HG02943 (cell line): ENCODE measurements around the gene GEMIN8.

Experiments used
- ATAC-seq: cut with Tn5 transposase; IDR thresholded peaks from one replicate; pipeline ENCODE4 v1.9.1; 2021; ENCODE audit warnings: mild to moderate bottlenecking, low read depth, moderate library complexity; ENCODE audit not compliant: unreplicated experiment

GEMIN8 gene, protein sequence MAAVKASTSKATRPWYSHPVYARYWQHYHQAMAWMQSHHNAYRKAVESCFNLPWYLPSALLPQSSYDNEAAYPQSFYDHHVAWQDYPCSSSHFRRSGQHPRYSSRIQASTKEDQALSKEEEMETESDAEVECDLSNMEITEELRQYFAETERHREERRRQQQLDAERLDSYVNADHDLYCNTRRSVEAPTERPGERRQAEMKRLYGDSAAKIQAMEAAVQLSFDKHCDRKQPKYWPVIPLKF

DNA sequence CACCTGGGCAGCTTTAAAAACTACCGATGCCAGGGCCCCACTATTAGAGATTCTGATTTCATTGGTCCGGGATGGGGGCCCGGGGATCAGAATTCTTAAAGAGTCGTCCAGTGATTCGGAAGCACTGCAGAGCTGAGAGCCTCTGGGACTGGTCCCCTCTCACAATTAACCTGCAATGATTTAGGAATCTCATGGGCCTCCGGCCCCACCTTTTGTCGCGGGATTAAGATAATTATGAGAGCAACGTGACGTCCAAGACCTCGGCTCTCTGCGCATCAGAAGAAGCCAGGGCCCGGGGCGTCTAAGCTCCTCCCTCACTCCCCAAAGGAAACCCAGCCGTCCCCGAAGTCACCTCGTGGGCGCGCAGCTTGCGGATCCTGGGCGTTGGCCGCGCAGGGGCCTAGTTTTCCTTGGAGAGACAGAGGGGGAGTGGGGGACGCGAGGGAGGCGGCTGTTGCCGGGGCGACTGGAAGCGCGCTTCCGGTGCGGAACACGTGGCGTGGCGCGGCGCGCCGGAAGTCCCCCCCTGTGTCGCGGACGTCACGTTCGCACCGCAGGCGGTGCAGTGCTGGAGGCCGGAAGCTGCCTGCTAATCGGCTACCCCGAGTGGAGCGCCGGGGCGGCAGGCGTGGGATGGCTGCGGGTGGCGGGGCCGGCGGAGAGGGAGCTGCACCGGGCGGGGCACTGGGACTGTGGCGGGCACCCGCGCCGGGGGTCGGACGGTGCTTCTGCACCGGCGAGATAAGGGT lies at the start of gene GEMIN8:
TSS of gene GEMIN8 (minus strand) at position 468 of the 749 bp plus-strand sequence. CDS start 8,414 bp downstream, outside the sequence.
- ATAC-seq = peak; percentile 94

DNA sequence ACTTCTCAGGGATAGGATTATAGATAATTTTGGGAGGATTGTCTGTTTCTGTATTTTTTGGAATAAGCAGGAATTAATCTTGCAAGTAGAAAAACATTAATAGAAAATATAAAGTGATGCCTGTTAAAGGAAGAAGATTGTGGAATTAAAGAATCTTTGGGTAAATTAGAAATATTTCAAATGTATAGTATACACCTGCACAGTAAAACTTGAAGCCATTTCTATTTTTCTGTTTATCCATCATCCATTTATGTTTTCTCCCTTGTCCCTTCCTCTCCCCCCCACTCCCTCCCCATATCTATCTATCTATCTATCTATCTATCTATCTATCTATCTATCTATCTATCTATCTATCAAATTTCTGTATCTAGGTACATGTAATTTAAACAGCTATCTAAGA lies 46.9 kb upstream of the GEMIN8 start:
- ATAC-seq = no peak

DNA sequence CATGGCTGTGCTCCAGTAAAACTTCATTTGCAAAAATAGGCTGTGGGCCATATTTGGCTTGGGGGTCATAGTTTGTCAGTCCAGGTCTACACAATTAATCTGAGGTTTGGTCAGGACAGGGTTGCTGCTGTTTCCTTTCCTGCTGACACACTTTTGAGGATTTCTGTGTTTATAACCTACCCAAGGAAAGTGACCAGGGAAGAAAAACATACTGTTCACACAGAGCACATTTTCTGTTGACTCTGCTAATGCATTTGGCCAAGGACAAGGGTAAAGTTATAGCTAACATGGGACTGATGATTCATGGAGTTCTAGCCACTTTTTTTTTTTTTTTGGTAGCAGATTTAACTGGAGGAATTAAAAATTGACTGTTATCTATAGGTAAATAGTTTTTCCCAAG lies 43.9 kb upstream of the GEMIN8 start:
- no peak for ATAC-seq

DNA sequence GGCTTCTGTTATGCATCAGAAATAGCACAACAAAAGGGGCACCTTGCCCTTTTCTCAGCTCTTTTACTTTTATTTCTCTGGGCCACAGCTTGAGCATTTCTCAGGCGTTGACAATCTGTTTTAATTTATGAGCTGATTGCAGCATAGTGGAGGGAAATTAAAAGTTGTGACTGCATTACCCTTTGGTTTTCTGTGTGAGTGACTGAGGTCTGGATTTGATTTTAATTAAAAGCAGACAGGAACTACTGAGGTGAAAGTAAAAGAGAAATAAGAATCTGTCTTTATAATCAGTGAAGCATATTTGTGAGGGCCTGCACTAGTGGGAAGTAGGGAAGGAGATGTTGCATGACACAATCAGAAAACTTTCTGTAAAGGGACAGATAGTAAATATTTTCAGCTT lies 43.4 kb upstream of the GEMIN8 start:
- no peak for ATAC-seq

DNA sequence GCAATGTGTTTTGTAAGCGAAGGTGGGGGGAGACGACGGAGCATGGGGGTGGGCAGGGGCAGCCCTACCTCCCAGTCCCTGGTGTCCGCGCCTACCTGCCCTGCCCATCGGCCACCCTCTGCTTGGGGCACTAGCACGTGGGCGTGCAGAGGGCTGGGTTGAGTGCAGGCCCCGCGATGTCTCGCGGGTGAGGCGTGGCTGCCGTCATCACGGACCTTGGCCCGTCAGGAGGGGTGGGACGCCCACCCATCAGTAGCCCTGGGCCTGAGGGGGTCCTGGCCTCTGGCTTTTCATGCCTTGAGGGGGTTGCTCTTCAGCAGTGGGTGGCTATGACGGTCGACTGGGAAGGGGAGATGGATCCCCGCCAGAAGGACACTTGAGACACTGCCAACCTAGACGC lies 36.1 kb upstream of the GEMIN8 start:
- ATAC-seq = no peak

DNA sequence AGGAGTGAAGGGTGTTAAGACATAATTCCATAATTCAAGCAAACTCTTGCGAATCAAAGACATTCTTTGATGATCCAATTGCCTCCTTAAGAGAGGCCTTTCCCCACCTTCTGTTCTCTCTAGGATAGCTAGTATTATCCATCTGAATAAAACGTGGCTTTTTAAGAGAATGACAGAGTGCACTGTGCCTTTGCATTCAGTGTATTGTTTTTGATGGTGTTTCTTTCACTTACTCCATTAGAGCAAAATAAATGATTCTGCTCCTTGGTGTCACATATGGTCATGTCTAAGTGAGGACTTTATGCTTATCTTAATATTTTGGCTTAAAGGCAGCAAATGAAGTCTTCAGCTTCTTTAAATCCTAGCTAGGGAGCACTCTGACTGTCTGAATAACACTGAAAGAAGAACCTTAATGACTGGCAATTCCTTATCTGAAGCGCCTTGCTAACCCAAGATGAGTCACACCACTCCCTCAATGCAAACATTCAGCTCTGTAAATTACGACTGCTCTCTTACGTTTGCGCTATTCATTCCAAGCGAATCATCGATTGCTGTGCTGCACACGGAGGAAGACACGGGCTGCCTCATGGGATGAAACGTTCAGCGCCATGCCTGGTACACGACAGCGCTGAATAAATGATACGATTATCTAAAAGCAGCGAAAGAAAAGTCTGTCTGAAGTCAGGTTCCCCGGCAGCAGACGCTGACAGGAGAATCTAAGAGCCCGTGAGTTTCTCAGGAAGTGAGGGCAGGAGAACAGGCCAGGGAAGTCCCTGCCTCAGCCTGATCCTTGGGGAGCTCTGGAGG lies 35.1 kb upstream of the GEMIN8 start:
- ATAC-seq = no peak

DNA sequence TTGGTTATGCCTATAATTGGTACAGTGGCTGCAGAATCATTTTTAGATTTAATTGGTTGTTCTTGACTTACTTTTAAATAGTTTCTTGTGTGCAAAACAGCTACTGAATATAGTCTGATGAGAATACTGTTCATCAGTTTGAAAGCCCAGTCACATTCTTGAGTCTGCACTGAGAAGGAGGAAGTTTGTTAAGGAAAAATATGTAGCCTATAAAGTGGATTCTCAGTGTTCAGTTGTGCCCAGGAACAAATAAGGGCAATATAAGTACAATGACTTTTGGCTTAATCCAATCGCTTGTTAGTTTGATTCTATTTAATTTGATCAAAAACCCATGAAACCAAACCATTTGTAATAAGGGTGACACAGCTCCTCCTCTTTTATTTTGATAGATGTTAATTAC lies 32.8 kb upstream of the GEMIN8 start:
- no peak for ATAC-seq

DNA sequence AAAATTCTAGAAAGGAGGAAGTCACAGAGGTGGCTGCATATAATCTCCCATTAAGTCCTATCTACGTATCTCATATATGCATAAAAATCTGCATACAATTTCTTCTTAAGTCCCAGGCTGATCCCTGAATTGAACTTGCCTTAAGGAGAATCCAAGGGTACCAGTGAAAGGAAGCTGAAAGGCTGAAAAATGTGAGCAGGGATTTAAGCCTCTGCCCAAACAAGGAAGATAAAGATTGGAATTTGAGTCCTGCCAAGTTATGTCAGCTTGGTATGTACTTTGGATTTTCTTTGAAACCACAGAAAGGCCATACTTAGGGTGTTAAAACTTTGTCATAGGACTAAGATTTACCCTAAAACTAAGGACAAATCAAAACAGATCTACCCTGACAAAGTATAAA lies 26.5 kb upstream of the GEMIN8 start:
- no peak for ATAC-seq

DNA sequence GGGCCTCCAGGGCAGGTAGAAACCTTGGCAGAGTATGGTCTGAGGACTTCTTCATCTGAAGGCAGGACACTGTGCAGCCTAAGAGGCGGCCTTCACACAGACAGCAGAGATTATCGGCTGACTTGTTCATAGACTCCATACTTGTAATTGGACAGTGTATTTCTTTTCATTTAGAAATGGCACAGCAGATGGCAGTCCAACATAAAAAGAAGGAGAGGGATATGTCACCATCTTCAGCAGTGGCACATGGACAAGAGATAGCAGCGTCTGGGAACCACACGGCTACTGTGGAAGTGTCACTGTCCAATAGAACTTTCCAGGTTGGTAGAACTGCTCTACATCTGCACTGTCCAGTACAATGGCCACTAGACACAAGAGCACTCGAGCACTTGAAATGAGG lies 21.7 kb upstream of the GEMIN8 start:
- ATAC-seq = no peak

DNA sequence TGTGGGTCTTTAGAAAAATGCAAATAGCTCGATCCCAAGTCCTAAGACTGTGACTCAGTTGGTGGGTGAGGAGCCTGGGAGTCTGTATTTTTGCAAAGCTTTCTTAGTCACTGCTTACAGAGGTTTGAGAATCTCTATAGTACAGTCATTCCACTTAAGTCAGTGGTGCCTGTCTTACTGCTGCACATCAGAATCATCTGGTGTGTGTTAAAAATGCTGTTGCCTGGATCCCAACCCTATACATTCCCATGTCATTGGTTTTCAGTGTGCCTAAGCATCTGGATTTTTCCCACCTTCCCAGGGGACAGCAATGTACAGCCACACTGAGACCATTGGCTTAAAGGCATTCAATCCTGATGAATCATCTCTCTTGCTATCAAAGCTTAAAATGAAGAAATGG lies 21.0 kb upstream of the GEMIN8 start:
- no peak for ATAC-seq

DNA sequence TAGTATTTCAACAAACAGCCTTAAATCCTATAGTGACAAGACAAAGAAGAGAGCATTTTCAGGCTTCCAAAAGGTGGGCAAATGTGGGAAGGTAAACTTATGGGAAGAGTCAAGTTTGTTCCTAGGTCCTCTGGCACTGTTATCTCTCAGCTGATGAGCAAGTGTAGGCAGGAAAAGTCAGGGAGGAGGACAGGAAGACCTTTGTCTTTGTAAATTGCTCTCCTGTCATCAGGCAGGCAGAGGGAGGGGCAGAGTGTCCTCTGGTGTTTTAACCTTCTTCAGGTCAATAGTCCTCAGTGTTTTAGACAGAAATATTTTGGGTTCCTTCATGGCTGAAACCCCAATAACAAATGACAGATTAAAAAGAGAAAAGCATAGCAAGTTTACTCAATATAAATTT lies 13.5 kb upstream of the GEMIN8 start:
- no peak for ATAC-seq

DNA sequence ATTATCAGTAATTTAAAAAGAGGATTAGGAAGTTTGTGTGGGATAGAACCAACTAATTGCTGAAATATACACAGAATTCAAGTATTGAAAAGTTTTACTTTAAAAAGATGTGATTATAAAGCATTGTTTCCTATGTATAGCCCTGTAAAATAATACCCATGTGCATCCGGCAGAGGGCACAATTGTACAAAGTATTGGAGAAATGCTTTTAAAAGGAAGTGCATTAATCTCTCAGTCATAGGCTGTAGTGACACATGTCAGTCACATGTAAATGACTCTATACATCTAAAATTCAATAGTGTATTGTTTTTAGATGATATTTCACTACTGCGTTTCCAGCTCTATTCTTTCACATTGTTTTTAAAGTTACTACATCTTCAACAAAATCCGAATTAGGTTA lies 9.7 kb upstream of the GEMIN8 start:
- ATAC-seq = no peak

DNA sequence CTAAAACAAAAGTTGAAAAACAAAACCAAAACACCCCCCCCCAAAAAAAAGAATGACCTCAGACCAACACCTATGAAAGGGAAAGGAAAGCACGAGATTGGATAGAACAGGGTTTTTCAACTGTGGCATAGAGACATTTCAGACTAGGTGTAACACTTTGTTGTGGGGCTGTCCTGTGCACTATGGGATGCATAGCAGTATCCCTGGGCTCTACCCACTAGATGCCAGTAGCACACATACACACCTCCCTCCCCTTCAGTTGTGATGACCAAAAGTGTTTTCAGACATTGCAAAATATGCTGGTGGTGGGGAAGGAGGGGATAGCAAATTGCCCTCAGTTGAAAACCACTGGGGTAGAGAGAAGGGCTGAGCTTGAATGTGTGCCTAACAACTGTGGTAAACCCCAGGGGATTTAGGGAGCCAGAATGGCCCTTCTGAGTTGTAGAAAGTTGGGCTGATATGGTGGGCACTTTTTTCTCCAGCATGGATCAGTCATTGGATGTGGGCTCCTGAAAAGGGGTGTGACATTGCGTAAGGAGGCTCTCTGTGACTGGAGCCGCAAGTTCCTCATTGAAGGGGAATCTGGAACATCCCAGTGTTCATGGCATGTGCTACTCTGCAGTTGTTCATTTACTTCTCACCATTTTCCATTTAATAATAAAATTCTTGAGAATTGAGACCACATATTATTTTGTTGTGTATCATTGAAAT lies 8.8 kb upstream of the GEMIN8 start:
- no peak for ATAC-seq

DNA sequence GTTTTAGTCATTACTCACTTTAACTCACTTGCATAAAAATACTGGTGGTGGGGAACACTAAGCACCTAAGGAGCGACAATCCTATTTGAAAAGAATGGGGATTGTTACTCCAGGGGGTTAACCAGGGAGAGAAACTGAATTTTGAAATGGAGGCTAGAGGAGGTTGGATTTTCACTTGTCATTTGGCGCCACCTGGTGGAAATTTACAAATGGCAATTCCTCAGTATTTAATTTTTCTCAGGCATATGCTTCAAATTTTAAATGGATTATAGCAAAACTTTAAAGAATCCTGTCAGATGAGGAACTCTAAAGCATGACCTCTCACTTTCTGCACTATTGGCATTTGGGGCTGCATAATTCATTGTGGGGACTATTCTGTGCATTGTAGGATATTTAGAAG lies 2.7 kb upstream of the GEMIN8 start:
- no peak for ATAC-seq

DNA sequence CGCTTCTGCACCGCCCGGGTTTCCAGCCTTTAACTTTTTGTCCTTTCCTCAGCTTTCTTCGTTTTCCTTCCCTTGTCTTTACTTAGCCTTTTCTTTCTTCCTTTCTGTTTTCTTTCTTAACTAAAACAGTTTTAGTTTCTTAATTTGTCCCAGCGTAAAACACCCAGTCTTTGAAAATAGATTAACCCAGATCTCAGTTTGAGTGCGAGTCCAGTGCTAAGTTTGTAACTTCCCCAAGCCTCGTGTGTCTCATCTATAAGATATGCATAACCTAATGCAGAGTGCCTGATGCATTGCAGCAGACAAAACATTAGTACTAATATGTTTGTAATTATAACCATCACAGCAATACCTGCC lies 460 bp upstream of the GEMIN8 start:
- ATAC-seq = no peak

DNA sequence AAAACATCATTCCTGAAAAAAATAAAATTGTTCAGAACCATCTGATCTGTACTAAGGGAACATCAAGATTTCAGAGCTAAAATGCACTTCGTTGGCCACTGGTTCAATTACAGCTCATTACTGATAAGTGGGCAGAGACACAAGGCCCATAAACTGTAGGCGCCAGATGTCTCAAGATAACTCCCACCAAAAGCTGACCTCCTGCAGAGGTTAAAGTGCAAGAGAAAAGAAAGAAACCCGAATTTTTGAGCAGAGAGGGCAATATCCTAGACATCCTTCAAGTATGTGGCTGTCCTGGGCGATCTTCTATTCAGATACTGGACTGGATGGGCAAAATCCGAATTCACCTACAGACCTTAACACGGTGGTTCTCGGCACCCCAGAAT lies 660 bp downstream of the GEMIN8 start:
- ATAC-seq = no peak

DNA sequence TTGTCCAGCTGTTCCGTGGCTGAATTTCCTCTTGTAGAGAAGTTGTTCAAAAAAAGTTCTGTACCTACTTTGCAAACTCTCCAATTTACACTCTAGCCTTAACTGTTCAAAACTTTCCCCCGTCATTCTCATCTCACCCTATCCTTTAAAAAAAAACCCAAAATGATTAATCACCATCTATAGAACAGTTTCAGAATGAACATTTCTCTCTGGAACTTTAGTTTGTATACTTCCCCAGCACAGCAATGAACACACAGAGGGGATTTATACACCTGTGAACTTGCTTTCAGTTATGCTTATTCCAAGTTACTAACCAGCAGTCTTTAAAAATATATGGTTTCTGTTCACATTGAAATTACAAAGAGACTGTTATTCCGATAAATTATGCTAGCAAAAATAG lies 1.2 kb downstream of the GEMIN8 start:
- ATAC-seq = no peak

DNA sequence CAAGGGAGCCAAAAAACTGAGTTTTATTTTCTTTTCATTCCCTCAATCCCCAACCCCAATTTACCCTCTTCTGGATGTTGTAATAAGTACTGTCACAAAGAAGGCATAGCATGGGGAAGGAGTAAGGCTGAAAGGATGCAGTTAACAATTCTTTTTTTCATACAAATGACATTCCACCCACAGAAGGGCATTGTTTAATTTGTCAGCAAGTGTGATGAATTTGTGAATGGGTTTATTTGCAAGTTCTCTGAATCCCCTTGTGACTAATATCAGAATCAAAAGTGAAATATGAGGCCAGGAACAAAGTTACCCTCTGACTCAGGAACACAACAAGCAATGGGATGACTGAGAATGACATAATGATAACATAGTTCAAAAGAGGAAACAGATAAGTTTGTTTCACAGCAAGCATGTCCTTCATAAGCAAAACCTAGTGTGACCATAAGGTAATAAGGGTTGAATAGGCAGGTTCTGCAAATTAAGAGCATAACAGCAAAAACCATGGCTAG lies 2.1 kb downstream of the GEMIN8 start:
- ATAC-seq = no peak

DNA sequence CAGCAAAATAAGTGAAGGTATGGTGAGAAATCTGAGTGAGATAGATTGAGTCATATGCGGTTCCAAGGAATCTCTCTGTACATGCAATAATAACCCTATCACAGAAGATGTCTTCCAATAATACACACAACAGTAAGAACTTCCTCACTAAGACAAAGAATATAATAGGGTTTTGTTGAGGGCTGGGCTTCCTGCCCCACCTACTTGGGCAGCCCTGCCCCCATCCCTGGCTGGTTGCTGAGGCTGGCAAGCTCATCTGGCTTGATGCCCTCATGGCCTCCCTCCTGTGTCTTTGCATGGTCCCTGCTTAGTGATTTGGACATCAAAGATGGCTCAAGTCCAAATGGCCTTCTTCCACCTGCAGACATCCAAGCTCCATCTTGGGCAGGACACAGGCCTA lies 2.7 kb downstream of the GEMIN8 start:
- no peak for ATAC-seq

DNA sequence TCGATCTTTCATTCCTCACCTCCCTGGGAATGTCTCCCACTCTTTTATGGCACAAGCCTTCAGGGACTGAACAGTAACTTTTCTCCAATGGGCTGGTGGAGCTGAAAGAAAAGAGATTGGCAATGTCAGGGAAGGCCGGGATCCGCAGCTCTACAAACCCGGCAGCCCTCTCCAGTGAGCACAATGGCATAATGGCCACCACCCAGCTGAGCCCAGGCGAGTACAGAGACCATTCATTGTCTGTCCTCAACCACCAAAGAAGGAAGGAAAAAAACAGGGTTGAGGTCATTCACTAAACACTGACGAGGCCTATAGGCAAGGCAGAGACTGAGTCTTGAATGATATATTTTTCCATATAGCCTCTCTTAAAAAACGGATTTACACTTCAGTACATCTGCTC lies 3.6 kb downstream of the GEMIN8 start:
- ATAC-seq = no peak

DNA sequence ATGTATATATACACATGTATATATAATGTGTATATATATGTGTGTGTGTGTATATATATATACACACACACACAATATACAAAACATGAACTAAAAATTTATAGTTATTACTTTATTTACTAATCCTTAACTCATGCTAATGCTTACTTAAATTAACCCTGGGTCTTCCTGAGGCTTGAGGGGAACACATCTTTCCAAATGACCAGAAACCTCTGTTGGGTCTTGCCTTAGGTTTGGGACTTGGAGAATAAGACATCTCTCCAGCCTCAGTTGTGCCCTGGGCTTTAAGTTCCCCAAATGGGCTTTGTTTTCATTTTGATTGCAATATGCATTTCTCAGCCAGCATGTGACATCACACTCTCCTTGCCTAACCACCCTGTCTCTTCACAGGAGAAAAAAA lies 7.7 kb downstream of the GEMIN8 start:
- no peak for ATAC-seq
